Liver (tissue), 3 donors: ENCODE measurements around the gene NKIRAS1.

Source experiments
- CTCF ChIP-seq: fragments of 150-350 bp; IDR thresholded peaks from 2 replicates; pipeline ENCODE4 v1.5.1; 2017; ENCODE audit warnings: improper control_type of control experiment, low read depth, low read length; ENCODE audit not compliant: missing input control
- GABPA ChIP-seq, 2 donors: IDR thresholded peaks in 1 of 2; conservative IDR thresholded peaks in 1 of 2; 2 replicates each; pipeline ENCODE4 v1.6.1; 2016; ENCODE audit warnings: antibody characterized with exemption in 2 of 2, mild to moderate bottlenecking in 1 of 2, moderate library complexity in 1 of 2
- MAX ChIP-seq: IDR thresholded peaks from 2 replicates; pipeline ENCODE4 v1.6.1; 2016; ENCODE audit warnings: antibody characterized with exemption
- NR2F2 ChIP-seq: IDR thresholded peaks from 2 replicates; pipeline ENCODE4 v1.6.1; 2016; ENCODE audit warnings: antibody characterized with exemption
- RAD21 ChIP-seq, 2 donors: IDR thresholded peaks; 2 replicates each; pipeline ENCODE4 v1.6.1; 2016; ENCODE audit warnings: antibody characterized with exemption in 2 of 2, mild to moderate bottlenecking in 2 of 2
- TAF1 ChIP-seq: conservative IDR thresholded peaks from 2 replicates; pipeline ENCODE4 v1.6.1; 2016; ENCODE audit warnings: antibody characterized with exemption, mild to moderate bottlenecking
- YY1 ChIP-seq: IDR thresholded peaks from 2 replicates; pipeline ENCODE4 v1.6.1; 2016; ENCODE audit warnings: antibody characterized with exemption, mild to moderate bottlenecking
- TF ChIP-seq, protein P1 (sequence below): IDR thresholded peaks from 2 replicates; pipeline ENCODE4 v1.6.1; 2016; ENCODE audit warnings: antibody characterized with exemption, mild to moderate bottlenecking
- TF ChIP-seq, protein P2 (sequence below): IDR thresholded peaks from 2 replicates; pipeline ENCODE4 v1.6.1; 2016; ENCODE audit warnings: antibody characterized with exemption
- donor health status: healthy.
- donor health status: healthy.

DNA sequence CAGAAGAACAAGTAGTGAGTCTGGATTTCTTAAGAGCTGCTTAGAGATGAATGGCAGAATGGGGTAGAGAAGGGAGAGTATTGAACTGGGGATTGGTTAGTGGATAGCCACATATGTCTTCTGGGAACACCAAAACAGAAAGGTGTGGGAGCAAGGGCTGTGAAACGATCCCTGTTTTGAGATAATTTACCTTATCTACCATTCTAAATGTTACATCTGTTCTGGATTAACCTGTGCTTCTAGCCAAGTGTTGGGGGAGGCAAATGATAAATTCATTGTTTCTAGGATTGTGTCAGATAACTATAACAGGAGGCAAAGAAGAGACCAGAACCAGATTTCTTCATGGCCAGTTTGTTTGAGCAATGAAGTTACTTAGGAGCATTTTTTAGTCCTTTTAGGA is 36.7 kb upstream of the NKIRAS1 start:
- TF ChIP-seq MAX, result no peak
- no peak for TF ChIP-seq CTCF
- TF ChIP-seq, protein P1, sequence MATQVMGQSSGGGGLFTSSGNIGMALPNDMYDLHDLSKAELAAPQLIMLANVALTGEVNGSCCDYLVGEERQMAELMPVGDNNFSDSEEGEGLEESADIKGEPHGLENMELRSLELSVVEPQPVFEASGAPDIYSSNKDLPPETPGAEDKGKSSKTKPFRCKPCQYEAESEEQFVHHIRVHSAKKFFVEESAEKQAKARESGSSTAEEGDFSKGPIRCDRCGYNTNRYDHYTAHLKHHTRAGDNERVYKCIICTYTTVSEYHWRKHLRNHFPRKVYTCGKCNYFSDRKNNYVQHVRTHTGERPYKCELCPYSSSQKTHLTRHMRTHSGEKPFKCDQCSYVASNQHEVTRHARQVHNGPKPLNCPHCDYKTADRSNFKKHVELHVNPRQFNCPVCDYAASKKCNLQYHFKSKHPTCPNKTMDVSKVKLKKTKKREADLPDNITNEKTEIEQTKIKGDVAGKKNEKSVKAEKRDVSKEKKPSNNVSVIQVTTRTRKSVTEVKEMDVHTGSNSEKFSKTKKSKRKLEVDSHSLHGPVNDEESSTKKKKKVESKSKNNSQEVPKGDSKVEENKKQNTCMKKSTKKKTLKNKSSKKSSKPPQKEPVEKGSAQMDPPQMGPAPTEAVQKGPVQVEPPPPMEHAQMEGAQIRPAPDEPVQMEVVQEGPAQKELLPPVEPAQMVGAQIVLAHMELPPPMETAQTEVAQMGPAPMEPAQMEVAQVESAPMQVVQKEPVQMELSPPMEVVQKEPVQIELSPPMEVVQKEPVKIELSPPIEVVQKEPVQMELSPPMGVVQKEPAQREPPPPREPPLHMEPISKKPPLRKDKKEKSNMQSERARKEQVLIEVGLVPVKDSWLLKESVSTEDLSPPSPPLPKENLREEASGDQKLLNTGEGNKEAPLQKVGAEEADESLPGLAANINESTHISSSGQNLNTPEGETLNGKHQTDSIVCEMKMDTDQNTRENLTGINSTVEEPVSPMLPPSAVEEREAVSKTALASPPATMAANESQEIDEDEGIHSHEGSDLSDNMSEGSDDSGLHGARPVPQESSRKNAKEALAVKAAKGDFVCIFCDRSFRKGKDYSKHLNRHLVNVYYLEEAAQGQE, result no peak
- no peak for TF ChIP-seq RAD21 (IDR thresholded peaks at IDR 0.05)
- TF ChIP-seq NR2F2, result no peak
- TF ChIP-seq GABPA (IDR thresholded peaks at IDR 0.05 in 1 of 2, conservative IDR thresholded peaks at IDR 0.05 in 1 of 2), result no peak
- TF ChIP-seq, protein P2, sequence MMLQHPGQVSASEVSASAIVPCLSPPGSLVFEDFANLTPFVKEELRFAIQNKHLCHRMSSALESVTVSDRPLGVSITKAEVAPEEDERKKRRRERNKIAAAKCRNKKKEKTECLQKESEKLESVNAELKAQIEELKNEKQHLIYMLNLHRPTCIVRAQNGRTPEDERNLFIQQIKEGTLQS, result no peak
- TF ChIP-seq YY1, result no peak
- no peak for TF ChIP-seq TAF1
